K562 (cell line): Measurements from ENCODE around the gene GRIA4. TPM values are rescaled to one million over a fixed set of nuclear protein-coding genes. Genes with fewer than 3 reads are reported as not detected.

Source experiments
- ATAC-seq: fragments of 200-7000 bp; cut with Tn5 transposase; 3 replicates; pipeline ENCODE4 v1.9.1; 2020; ENCODE audit warnings: moderate library complexity
- BruUV-seq: library from RNA; stranded (reverse); fragments of 400-500 nt; replicated peaks from 2 replicates; lab custom pipeline; 2021; lab: Mats Ljungman, UMichigan
- CTCF ChIA-PET: fragments of 300-600 bp; formaldehyde crosslinking; extraction: SDS; loops from one replicate; lab custom pipeline; 2021; ENCODE audit warnings: low intra/inter-chr PET ratio; lab: Yijun Ruan, JAX
- POLR2A ChIA-PET: fragments of 300-600, 350-650 bp; sonication (Branson Sonifier 250); formaldehyde crosslinking; extraction: SDS; loops from one replicate; lab custom pipeline; 2021; ENCODE audit warnings: antibody characterized with exemption, inconsistent platforms; lab: Yijun Ruan, JAX
- DNase-seq, 4 experiments: peaks; one replicate each; pipeline versions ENCODE4 v3.0.0 to v3.0.0-alpha.2; 2011 to 2018; ENCODE audit warnings: low spot score in 3 of 4, mixed read lengths in 3 of 4; ENCODE audit errors: extremely low read depth in 1 of 4
- FAIRE-seq: peaks from 2 replicates; lab custom pipeline; 2011; peaks lifted over from hg19 to GRCh38; lab: Jason Lieb, UNC
- H2AFZ ChIP-seq: 2 replicates; pipeline ENCODE4 v1.6.0; 2011; ENCODE audit warnings: low read depth, low read length, control low read depth, inconsistent platforms
- H3K27ac ChIP-seq: fragments of 200-600 bp; 3 replicates; pipeline ENCODE4 v1.8.0; 2011; ENCODE audit warnings: low read depth, mild to moderate bottlenecking, control low read depth, inconsistent platforms, low read length, moderate library complexity, mixed read lengths; ENCODE audit errors: extremely low read depth
- H3K27me3 ChIP-seq, 2 experiments: fragments of 300-600 bp in 1 of 2; 2 replicates in 1 of 2; 3 replicates in 1 of 2; pipeline versions ENCODE4 v1.6.0 to v1.8.0; 2011; ENCODE audit warnings: inconsistent platforms in 2 of 2, low read length in 2 of 2, mild to moderate bottlenecking in 1 of 2, mixed read lengths in 1 of 2, moderate library complexity in 1 of 2; ENCODE audit not compliant: control insufficient read depth in 2 of 2, insufficient read depth in 2 of 2
- H3K36me3 ChIP-seq: fragments of 300-600 bp; 3 replicates; pipeline ENCODE4 v1.8.0; 2011; ENCODE audit warnings: mild to moderate bottlenecking, low read length, inconsistent platforms; ENCODE audit not compliant: control insufficient read depth, insufficient read depth
- H3K4me1 ChIP-seq, 2 experiments: fragments of 200-600 bp in 1 of 2; replicated peaks in 1 of 2; 2 replicates in 1 of 2; 3 replicates in 1 of 2; pipeline versions ENCODE4 v1.5.1 to v1.8.0; 2011; ENCODE audit warnings: inconsistent platforms in 2 of 2, low read length in 2 of 2, mild to moderate bottlenecking in 1 of 2, mixed read lengths in 1 of 2, moderate library complexity in 1 of 2; ENCODE audit not compliant: control insufficient read depth in 2 of 2, insufficient read depth in 2 of 2
- H3K4me2 ChIP-seq: 2 replicates; pipeline ENCODE4 v1.6.1; 2011; ENCODE audit warnings: low read length, control low read depth, inconsistent platforms, mixed read lengths; ENCODE audit not compliant: insufficient read depth
- H3K4me3 ChIP-seq: fragments of 200-600 bp; sonication (generic), shearing (Covaris generic); 2 replicates; pipeline ENCODE4 v1.5.1; 2016; ENCODE audit warnings: control low read depth, inconsistent platforms
- H3K79me2 ChIP-seq: fragments of 200-600 bp; 3 replicates; pipeline ENCODE4 v1.8.0; 2011; ENCODE audit warnings: low read length, inconsistent platforms; ENCODE audit not compliant: control insufficient read depth, insufficient read depth
- H3K9ac ChIP-seq, 2 experiments: 2 replicates each; pipeline versions ENCODE4 v1.6.0 to v1.6.1; 2011; ENCODE audit warnings: low read depth in 2 of 2, low read length in 2 of 2, control low read depth in 1 of 2, inconsistent platforms in 1 of 2, mild to moderate bottlenecking in 1 of 2, mixed read lengths in 1 of 2; ENCODE audit not compliant: insufficient read depth in 1 of 2
- H3K9me1 ChIP-seq: one replicate; pipeline ENCODE4 v1.6.0; 2011; ENCODE audit warnings: inconsistent platforms, mild to moderate bottlenecking, low read length, moderate library complexity; ENCODE audit not compliant: control insufficient read depth, insufficient read depth
- H3K9me3 ChIP-seq: replicated peaks from 2 replicates; pipeline ENCODE4 v1.5.1; 2011; ENCODE audit warnings: low read depth, low read length, inconsistent platforms; ENCODE audit not compliant: control insufficient read depth, insufficient read depth
- H4K20me1 ChIP-seq: replicated peaks from 2 replicates; pipeline ENCODE4 v1.6.1; 2011; ENCODE audit warnings: low read length, inconsistent platforms, mixed read lengths; ENCODE audit not compliant: control insufficient read depth, insufficient read depth
- BRD9 ChIP-seq: fragments of 450-650 bp; IDR thresholded peaks from 2 replicates; pipeline ENCODE4 v1.6.1; 2018; ENCODE audit warnings: low read depth; ENCODE audit not compliant: partially characterized antibody
- E2F8 ChIP-seq: fragments of 450-650 bp; IDR thresholded peaks from 2 replicates; pipeline ENCODE4 v1.7.1; 2018; ENCODE audit warnings: mild to moderate bottlenecking, low read depth; ENCODE audit not compliant: partially characterized antibody
- ETS2 ChIP-seq: IDR thresholded peaks from 2 replicates; pipeline ENCODE4 v1.6.1; 2016; ENCODE audit warnings: borderline replicate concordance, missing genetic modification characterization, mild to moderate bottlenecking, moderate library complexity, missing compliant biosample characterization; ENCODE audit not compliant: poor library complexity, severe bottlenecking
- FOSL1 ChIP-seq: fragments of 200-800 bp; sonication (Bioruptor generic); conservative IDR thresholded peaks from 2 replicates; pipeline ENCODE4 v1.6.1; 2016; ENCODE audit warnings: missing genetic modification characterization, missing compliant biosample characterization
- HES1 ChIP-seq: fragments of 450-650 bp; IDR thresholded peaks from 2 replicates; pipeline ENCODE4 v1.6.1; 2016; ENCODE audit warnings: low read depth, mild to moderate bottlenecking, moderate library complexity
- MAX ChIP-seq: sonication (generic); formaldehyde crosslinking; IDR thresholded peaks from 2 replicates; pipeline ENCODE4 v1.9.0; 2022; ENCODE audit warnings: mild to moderate bottlenecking, missing genetic modification reagents
- POLR2AphosphoS5 ChIP-seq: IDR thresholded peaks from 2 replicates; pipeline ENCODE4 v1.6.1; 2011; ENCODE audit warnings: mild to moderate bottlenecking, low read depth, low read length, moderate library complexity; ENCODE audit not compliant: control insufficient read depth, insufficient read depth
- RUNX1 ChIP-seq: sonication (generic); IDR thresholded peaks from 2 replicates; pipeline ENCODE4 v1.6.1; 2016; ENCODE audit warnings: antibody characterized with exemption, low read depth
- STAT5A ChIP-seq: IDR thresholded peaks from 2 replicates; pipeline ENCODE4 v1.6.1; 2012; ENCODE audit warnings: low read length, inconsistent platforms, borderline replicate concordance
- ZBTB2 ChIP-seq: fragments of 450-650 bp; IDR thresholded peaks from 2 replicates; pipeline ENCODE4 v1.6.1; 2016; ENCODE audit warnings: antibody characterized with exemption
- ZNF212 ChIP-seq: fragments of 450-650 bp; formaldehyde crosslinking; IDR thresholded peaks from 2 replicates; pipeline ENCODE4 v1.4.0; 2020; ENCODE audit warnings: mild to moderate bottlenecking
- ZNF740 ChIP-seq, 3 experiments: fragments of 200-800 bp in 1 of 3; sonication (Bioruptor generic) in 1 of 3; sonication (generic) in 1 of 3; formaldehyde crosslinking in 1 of 3; IDR thresholded peaks; 2 replicates each; pipeline versions ENCODE4 v1.6.1 to v1.8.0; 2016 to 2022; ENCODE audit warnings: mild to moderate bottlenecking in 2 of 3, missing compliant biosample characterization in 2 of 3, missing genetic modification characterization in 2 of 3, missing genetic modification reagents in 1 of 3
- ZNF76 ChIP-seq: fragments of 250-450 bp; sonication (Bioruptor Pico); IDR thresholded peaks from 2 replicates; pipeline ENCODE4 v1.4.0; 2020; ENCODE audit warnings: mild to moderate bottlenecking, moderate library complexity, borderline replicate concordance
- ZNF780A ChIP-seq: fragments of 250-450 bp; sonication (Bioruptor Pico); IDR thresholded peaks from 2 replicates; pipeline ENCODE4 v1.5.0; 2021; ENCODE audit warnings: mild to moderate bottlenecking
- WGBS: fragments of 100-300 bp; shearing (Covaris generic); methylation state at CpG from one replicate; pipeline ENCODE4 v1.1.6; 2016; ENCODE audit warnings: low coverage, mixed read lengths; ENCODE audit not compliant: insufficient coverage; ENCODE audit errors: missing lambda C conversion rate; 5-methylcytosine and 5-hydroxymethylcytosine counted together
- in situ Hi-C: fragments of 300-500 bp; cut with MboI; formaldehyde crosslinking; loops from 4 replicates; pipeline ENCODE4 v1.15.0; 2018; ENCODE audit warnings: inconsistent platforms, mixed read lengths
- intact Hi-C: fragments of 100-400 bp; cut with micrococcal nuclease; formaldehyde crosslinking; loops from 2 replicates; pipeline ENCODE4 v1.14.2; 2022
- polyA plus RNA-seq, 8 experiments: library from polyadenylated mRNA; depleted of rRNA in 4 of 8; stranded (reverse) in 5 of 8; unstranded in 3 of 8; fragments of >200 nt; fragmentation: Nextera tagmentation in 2 of 8; fragmentation: Illumina TruSeq in 1 of 8; extraction: Ambion mirVana in 2 of 8; extraction: Trizol in 1 of 8; gene quantifications; 2 replicates each; pipeline versions ENCODE4 v1.2.1 to v1.2.3, GENCODE V29; 2011 to 2014; ENCODE audit warnings: inconsistent platforms in 1 of 8, missing spikeins in 1 of 8
- total RNA-seq, 7 experiments: library from RNA; depleted of rRNA in 6 of 7; stranded (reverse); fragments of >200 nt in 6 of 7; fragmentation: Illumina TruSeq in 2 of 7; extraction: Trizol in 2 of 7; gene quantifications; 2 replicates each; pipeline versions ENCODE4 v1.2.1 to v1.2.3, GENCODE V29; 2011 to 2021; ENCODE audit warnings: low replicate concordance in 1 of 7

The GRIA4 gene
- total and polyA plus RNA-seq, 9 of the 15 experiments (the other 6 are each of a cell fraction or from before 2014, with no cell fraction given): not detected

- no peak overlapping the region for H3K27ac ChIP-seq
- no peaks in the 10 kb centered on the region for H3K79me2 ChIP-seq
- H3K4me3 ChIP-seq: no peak overlapping the region
- ChIA-PET POLR2A (no interaction called here), CTCF (no interaction called here)
- in situ Hi-C loops: no loop called here
- 0% methylated on average over 2 of the region's 2 CpGs for WGBS
- FAIRE-seq (no peak), ATAC-seq (no peak), DNase-seq (no peak)
- no peaks in the 10 kb centered on the region for H3K27me3 ChIP-seq
- H2AFZ ChIP-seq: no peak overlapping the region
- no peaks in the 10 kb centered on the region for H3K4me1 ChIP-seq
- BruUV-seq: no TSS peak
- no peaks in the 10 kb centered on the region for H4K20me1 ChIP-seq
- no peaks in the 10 kb centered on the region for H3K9me1 ChIP-seq
- H3K4me2 ChIP-seq: no peak overlapping the region
- intact Hi-C loops: no loop called here
- no peak for TF ChIP-seq RUNX1
- TF ChIP-seq ZNF780A (CRISPR knock-in tag): no peak
- TF ChIP-seq FOSL1: no peak
- no peak for TF ChIP-seq ZBTB2
- TF ChIP-seq STAT5A: no peak
- TF ChIP-seq ETS2 (tag): no peak
- no peak for TF ChIP-seq POLR2AphosphoS5
- TF ChIP-seq MAX (CRISPR knock-in tag): no peak
- no peak for TF ChIP-seq HES1
- TF ChIP-seq BRD9: no peak
- no peak for TF ChIP-seq ZNF212 (CRISPR knock-in tag)
- TF ChIP-seq ZNF76 (CRISPR knock-in tag): no peak
- TF ChIP-seq E2F8: no peak
- TF ChIP-seq ZNF740 (CRISPR knock-in tag; IDR thresholded peaks at IDR 0.05): no peak
- TF ChIP-seq ZNF740 (tag; IDR thresholded peaks at IDR 0.05): no peak
- H3K9ac ChIP-seq: no peak overlapping the region
- no peaks in the 10 kb centered on the region for H3K36me3 ChIP-seq
- no peaks in the 10 kb centered on the region for H3K9me3 ChIP-seq
Observed at GRCh38 chr11:105741488-105742020, 131.7 kb downstream of the GRIA4 start.
